ENCODE data around the gene CCDC30.
A peak's percentile ranks its signal among the peaks of the same experiment; 100 is the strongest.

The CCDC30 gene

GRCh38 chr1:42462828-42463763, at the start of gene CCDC30:
TSS of gene CCDC30 (plus strand) at chr1:42463286. CDS start at chr1:42480552, 17,266 bp downstream.
- peak; percentile 99 for DNase-seq

- no peak for DNase-seq
Measured at GRCh38 chr1:42414551-42415496, 48.3 kb upstream of the CCDC30 start.

- no peak for DNase-seq
Measured at GRCh38 chr1:42417166-42417565, 45.9 kb upstream of the CCDC30 start.

GRCh38 chr1:42418516-42418915, 44.6 kb upstream of the CCDC30 start:
- DNase-seq = no peak

- no peak for DNase-seq
Measured at GRCh38 chr1:42419126-42419821, 43.8 kb upstream of the CCDC30 start.

- DNase-seq = no peak
Measured at GRCh38 chr1:42420121-42420520, 43.0 kb upstream of the CCDC30 start.

GRCh38 chr1:42420911-42421585, 42.0 kb upstream of the CCDC30 start:
- DNase-seq = peak; percentile 36

- DNase-seq = no peak
Measured at GRCh38 chr1:42422737-42423136, 40.3 kb upstream of the CCDC30 start.

- DNase-seq = no peak
Measured at GRCh38 chr1:42423681-42424080, 39.4 kb upstream of the CCDC30 start.

GRCh38 chr1:42424201-42424600, 38.9 kb upstream of the CCDC30 start:
- no peak for DNase-seq

GRCh38 chr1:42427240-42427639, 35.8 kb upstream of the CCDC30 start:
- DNase-seq = no peak

- DNase-seq = no peak
Measured at GRCh38 chr1:42429603-42430002, 33.5 kb upstream of the CCDC30 start.

GRCh38 chr1:42430286-42431135, 32.6 kb upstream of the CCDC30 start:
- DNase-seq = no peak

GRCh38 chr1:42431514-42431913, 31.6 kb upstream of the CCDC30 start:
- DNase-seq = no peak

GRCh38 chr1:42432714-42433113, 30.4 kb upstream of the CCDC30 start:
- no peak for DNase-seq

- peak; percentile 7 for DNase-seq
Measured at GRCh38 chr1:42433369-42433768, 29.7 kb upstream of the CCDC30 start.

GRCh38 chr1:42434340-42434739, 28.7 kb upstream of the CCDC30 start:
- DNase-seq = no peak

GRCh38 chr1:42439940-42440339, 23.1 kb upstream of the CCDC30 start:
- DNase-seq = no peak

- no peak for DNase-seq
Measured at GRCh38 chr1:42442662-42443061, 20.4 kb upstream of the CCDC30 start.

- DNase-seq = no peak
Measured at GRCh38 chr1:42449256-42449655, 13.8 kb upstream of the CCDC30 start.

- DNase-seq = no peak
Measured at GRCh38 chr1:42450061-42450460, 13.0 kb upstream of the CCDC30 start.
